SIG-M5 (cell line): ENCODE results near the gene CLSTN2.

Source experiments
- DNase-seq: peaks from one replicate; lab custom pipeline; 2025; lab: John Stamatoyannopoulos, UW

CLSTN2 gene

DNA sequence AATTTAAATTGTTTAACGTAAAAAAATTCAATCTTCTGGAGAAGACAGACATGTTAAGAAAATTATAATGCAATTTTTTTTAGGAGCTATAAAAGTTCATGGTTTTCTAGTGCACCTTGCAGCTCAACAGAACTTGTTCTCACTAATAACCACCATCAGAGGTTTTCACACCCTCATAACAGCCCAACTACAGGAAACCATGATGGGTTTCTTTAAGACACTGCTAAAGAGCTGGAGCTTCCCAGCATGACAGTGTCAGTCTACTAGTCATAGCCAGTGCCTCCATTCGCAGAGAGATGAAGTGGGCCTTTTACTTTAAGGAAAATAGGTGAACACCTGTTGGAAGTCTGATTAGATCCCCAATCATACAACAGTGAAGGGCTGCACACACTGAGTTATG, 518.8 kb downstream of the CLSTN2 start:
- DNase-seq = no peak

DNA sequence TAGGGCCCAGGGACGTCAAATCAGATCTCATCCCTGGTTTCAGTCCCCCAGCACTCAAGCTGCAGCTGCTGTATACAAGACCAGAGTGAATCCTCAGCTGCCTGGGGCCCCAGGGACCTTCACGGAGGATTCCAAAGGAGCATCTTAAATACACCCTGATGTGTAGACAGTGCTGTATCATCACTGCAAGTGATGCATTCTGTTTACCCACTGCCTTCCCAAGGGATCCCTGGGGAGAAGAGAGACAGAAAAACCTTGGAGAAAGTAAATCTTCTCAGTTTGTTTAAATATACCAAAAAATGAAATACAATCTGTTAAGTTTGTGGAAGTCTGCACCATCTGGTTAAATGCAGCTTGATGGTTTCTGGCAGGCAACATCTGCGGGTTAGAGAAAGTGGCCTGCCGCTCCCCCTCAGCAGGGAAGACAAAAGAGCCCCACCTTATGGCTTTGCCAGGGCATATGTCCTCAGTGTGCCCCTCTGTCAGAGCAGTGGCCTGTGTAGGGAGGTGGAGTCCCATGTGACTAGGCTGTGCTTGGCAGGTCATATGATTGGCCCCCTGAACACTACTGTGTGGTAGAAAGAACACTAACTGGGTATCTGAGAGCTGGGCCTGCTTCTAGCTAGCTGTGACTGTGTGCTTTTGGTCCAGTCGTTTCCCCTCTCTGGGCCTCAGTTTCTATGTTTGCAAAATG, 520.7 kb downstream of the CLSTN2 start:
- DNase-seq = no peak

DNA sequence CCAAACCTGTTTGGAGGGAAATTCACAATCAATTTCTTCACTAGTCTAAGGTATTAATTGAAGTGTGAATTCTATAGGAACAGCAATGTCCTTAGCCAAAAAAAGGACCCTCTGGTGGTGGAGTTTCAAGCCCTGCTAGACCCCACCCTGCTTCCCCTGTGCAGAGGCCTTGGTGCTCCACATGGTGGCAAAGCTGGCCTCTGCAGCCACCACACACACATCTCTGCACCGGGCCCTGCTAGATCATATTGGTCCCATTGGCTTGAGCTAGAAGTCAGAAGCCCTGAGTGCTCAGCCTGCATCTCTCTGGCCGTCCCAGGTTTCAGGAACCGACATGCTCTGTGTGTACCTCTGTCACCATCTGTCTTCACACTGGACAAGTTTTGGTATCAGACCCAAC, 522.0 kb downstream of the CLSTN2 start:
- no peak for DNase-seq

DNA sequence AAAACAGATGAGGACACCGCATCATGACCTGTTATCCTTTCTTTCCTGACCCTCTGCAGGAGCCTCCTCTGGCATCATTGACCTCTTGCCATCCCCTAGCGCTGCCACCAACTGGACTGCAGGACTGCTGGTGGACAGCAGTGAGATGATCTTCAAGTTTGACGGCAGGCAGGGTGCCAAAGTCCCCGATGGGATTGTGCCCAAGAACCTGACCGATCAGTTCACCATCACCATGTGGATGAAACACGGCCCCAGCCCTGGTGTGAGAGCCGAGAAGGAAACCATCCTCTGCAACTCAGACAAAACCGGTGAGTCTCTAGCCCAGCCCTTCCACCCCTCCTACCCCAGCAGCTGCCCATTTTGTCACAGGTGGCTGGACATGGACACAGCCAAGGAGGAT, 524.5 kb downstream of the CLSTN2 start:
- DNase-seq = no peak

DNA sequence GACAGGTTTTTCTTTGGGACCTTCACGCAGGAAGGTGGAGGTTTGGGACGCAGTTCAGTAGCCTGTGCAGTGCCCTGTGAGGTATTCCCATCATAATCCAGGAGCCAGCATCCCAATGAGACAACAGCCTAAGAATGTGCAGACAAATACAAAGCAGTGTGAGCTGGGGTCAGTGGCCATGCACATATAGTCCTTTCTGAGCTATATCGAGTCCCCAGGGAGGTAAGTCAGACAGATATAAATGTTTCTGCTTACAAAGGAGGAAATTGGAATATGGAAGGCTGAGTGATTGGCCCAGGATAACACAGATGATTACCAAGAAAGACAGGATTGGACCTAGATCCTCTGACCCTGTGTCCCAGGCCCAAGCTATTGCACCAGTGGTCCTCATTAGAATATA, 526.3 kb downstream of the CLSTN2 start:
- no peak for DNase-seq

DNA sequence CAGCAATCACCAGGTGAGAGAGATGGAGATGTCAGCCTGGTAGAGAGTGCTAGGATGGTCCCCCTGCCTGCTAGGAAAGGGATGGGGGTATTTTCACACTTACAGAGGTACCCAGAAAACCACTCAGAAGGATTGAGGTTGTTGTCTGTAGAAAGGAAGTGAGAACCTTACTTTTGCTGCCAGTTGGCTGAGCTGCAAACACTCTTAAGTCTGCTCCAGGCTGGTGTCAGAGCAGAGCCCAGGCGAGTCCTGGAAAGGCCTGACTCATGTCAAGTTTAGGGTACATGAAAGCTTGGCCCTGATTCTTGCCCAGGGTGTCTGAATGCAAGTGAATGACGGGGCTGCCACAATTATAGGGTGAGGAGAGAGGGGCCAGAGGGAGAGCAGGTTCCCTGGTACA, 528.4 kb downstream of the CLSTN2 start:
- DNase-seq = no peak

DNA sequence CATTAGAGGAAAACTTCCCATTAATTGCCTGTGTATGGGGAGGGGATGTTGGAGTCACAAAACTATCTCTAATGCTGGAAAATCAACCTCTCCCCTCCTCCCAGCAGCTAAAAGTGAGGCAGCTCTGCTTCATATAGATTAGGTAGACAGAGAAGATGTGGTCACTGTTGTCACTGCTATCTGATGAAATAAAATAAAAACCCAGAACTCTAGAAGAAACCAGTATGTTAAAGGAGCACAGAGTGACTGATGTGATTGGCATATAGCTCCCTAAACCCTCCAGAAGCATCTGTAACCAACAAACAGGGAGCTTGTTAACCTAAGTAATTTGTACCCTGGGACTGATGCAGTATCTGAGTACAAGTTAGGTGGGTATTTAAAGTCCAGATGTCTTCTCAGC, 531.0 kb downstream of the CLSTN2 start:
- DNase-seq = no peak

DNA sequence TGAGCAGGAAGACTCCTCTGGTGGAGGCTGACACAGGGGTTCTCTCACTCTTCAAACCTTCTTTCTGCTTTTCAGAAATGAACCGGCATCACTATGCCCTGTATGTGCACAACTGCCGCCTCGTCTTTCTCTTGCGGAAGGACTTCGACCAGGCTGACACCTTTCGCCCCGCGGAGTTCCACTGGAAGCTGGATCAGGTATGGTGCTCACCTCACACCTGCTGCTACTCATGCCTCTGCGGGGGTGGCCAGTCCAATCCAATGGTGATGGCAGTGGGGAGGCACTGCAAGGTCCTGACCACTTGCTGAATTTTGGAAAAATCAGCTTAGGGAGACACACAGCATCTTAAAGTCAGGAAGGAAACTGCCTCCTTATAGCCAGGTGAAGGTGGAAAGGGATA, 531.5 kb downstream of the CLSTN2 start:
- no peak for DNase-seq

DNA sequence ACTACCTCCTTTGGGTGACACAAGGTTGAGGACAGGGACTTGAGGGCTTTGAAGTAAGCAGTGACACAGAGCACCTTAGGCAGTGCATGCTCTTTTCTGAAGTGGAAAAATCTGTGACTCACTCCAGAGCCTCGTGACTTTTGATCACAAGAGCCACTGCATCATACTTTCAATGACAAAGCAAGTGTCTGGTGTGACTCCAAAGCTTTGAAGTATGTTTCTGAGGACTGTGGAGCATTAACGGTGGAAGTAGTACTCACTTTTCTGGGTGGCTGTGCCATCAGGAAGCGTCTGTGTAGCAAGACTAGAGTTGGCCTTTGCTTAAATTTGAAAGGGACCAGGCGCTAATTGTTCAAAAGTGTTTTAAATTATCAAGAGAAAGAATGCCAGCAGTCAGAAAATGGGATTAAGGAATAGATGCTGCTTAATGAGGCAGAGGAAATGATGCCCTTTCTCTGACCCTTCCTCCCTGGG, 532.2 kb downstream of the CLSTN2 start:
- DNase-seq = no peak

DNA sequence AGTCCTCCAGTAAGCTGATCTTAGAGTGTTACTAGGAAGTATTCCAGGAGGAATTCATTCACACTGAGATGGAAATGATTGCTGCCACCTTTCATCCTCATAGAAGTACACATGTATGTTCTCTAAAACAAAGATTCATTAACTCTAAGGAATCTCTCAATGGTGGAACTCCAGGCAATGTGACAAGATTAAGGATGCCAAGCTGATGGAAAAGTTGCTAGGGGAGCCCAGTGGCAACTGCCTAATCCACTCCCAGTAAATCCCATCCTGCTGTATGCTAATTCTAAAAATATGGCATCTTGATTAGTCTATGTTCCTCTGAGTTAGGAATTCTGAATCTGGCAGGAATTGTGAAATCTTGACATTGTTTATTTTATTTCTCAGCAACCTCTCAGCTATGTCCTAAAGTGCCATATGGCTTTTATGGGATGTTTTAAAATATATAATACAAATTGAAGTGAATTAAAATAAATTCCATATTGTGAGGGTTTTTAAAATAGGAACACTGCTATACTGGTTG, 532.9 kb downstream of the CLSTN2 start:
- DNase-seq = no peak

DNA sequence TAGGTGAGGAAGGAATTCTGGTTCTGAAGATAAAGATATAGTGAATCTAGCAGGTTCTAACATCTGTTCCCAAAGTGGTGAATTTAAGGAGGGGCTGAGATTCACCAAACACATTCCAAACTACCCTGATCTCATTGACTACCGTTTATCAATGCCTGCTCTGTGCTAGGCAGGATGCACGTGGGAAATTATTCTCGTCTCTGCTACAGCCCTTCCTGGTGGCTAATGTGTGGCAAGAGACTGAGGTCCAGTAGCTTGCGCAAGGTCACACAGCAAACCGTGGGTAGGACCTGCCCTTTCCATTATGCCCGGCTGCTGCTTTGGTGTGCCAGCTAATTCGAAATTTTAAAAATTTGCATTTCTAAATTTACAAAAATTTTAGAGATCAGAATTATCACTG, 533.4 kb downstream of the CLSTN2 start:
- DNase-seq = no peak

DNA sequence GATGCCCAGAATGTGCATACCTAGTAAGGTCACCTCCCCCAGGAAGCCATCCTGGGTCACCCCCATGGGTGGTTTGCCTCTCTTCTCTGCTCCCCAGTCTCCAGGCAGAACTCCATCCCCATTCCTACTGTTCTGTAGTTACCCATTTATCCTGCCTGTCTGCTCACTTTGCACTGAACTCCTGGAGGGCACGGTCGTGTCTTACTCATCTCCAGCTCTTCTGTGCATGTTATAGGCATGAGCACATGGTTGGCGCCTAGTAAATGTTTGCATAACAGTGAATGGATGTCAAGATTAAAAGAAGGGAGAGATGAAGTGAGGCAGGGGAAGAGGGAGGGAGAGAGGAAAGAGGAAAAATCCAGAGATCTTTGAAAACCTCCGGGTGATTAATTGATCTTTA, 534.5 kb downstream of the CLSTN2 start:
- DNase-seq = no peak

DNA sequence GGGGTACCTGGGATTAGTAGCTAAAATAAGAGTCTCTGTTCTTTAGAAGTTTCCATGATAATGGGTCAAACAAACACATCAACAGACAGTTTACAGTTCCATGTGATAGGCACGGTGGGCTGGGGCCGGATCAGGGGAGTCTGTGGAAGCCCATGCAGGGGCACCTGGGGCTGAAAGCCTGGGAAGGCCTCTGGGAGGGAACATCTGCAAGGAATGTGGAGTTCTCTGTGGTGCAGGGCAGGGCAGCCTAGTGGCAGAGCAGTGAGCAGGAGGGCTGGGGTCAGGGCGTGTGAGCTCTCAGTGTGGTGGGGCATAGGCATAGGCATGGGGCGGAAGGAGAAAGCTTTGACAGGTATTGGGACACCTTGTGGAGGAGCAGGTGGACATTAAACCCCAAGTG, 535.2 kb downstream of the CLSTN2 start:
- DNase-seq = no peak

DNA sequence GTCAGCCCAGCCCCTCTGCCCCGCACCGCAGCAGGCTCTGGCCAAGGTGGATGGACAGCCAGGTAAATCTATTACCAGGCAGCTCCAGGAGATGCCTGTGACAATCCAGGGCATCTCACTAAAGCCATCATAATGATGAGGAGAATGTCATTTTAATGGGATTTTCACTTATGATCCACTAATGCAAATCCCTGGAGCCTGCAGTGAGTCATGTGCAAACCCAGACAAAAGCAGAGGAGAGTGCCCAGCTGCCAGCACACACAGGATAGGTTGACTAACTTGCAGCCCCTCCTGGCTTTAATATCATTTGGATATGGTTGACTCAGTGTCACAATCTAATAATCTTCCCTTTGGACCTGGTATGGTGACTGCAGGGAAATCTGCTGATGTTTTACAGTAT, 536.0 kb downstream of the CLSTN2 start:
- no peak for DNase-seq

DNA sequence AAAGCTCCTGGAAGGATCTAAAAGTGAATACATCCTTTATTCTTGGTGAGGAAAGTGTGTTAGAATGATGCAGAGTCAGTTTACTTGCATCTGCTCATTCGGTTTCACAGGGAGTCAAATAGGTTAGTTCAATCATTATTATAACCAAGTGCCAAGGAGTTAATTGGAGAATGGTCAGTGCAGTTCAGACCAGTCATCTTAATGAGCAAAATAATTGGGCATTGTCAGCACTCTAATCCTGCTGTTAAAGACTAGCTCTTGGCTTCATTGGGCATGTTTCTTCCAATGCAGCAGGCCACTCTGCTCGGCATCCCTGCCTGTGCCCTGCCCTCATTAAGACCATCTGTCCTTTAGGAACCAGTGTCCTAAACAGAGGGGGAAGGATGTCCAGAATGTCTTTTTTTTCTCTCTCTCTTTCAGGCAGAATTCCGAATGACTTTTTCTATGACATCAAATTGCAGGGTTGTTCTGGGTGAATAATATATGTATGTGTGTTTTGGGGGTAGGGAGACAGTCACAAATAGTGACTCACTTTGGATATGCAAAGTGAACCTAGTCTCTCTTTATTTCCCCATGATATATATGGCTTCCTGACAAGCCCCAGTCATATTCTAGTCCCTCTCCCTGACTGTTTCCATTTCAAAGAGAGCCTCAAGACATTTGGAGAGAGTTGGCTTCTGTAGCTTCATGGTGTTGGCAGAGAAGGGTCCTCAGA, 537.5 kb downstream of the CLSTN2 start:
- no peak for DNase-seq

DNA sequence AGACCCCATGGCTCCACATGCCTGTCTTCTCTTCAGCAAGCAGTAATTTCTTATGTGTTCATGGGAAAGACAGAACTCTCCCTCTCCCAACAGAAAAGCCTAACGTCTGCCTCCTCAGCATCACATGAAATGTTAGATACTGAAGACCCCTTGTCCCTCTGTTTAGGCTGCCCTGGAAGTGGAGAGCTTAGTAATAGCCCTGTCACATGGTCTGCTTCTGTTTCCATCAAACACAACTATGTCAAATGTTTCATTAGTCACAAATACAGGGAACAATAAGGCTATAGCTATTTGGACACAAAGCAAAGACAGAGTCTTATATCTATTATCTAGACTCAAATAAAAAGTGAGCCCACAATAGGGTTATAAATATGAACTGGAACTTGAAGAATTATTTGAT, 552.6 kb downstream of the CLSTN2 start:
- DNase-seq = no peak

DNA sequence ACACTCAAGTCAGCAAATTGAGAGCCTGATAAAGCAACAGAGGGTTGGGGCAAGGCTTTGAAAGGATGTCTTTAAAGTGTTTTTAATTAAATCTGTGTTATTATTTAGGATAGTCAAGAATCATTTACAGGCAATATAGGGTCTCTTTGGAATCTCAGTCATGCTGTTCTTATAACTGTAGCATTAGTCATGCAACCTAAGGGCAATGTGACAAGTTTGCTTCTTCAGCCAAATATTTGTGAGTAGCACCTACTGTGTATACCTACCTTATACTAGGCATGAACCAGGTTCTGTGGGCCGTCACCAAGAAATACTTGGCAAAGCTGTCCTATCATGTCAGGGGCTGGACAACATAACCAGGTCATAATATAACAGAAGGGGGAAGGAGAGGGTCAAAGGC, 558.3 kb downstream of the CLSTN2 start:
- DNase-seq = no peak

DNA sequence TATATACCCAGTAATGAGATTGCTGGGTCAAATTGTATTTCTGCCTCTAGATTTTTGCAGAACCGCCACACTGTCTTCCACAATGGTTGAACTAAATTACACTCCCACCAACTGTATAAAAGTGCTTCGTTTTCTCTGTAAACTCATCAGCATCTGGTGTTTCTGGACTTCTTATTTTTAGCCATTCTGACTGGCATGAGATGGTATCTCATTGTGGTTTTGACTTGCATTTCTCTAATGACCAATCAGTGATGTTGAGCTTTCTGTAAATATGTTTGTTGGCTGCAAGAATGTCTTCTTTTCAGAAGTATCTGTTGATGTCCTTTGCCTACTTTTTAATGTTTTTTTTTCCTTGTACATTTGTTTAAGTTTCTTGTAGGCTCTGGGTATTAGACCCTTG, 560.0 kb downstream of the CLSTN2 start:
- no peak for DNase-seq

DNA sequence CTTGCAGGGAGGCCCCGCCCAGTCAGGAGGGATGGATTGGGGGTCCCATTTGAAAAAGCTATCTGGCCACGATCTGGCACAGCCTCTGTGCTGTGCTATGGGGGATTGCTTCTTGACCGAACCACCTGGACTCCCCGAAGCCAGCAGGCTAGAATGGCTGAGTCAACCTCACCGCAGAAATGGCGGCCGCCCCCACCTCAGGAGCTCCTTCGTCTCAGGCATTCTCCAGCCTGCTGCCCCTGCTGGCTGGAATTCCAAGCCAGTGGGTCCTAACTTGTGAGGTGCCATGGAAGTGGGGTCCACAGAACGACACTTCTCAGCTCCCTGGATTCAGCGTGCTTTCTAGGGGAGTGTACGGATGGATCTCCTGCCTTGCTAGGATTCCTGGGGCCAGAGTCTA, 562.3 kb downstream of the CLSTN2 start:
- DNase-seq = no peak

DNA sequence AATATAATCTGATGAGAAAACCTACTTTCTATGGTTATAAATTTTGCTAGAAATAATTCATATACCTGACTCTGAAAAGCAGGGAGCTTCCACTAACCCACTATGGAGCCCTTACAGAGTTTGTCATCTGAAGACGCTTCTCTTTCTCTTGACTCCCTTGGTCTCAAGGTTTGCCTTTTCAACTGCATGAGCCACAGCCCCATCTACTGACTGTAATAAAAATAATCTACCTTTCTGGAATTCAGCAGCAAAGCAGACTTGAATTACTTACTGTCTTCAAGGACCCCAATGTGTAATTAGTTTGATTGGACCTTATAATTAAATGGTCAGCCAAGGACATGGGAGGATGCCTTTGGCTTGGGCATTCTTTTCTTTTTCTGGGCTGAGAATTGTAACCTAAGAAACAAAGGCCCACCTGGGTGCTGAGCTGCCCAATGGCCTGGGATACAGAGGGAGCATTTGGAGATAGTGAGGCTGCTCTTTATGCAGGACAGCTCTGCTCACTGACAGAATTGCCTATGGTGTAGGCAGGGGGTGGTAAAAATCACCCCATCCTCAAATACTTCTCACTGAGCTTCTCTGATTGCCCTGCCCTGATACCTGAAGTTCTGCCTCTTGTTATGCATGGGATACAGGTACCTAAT, 564.3 kb downstream of the CLSTN2 start:
- DNase-seq = no peak

DNA sequence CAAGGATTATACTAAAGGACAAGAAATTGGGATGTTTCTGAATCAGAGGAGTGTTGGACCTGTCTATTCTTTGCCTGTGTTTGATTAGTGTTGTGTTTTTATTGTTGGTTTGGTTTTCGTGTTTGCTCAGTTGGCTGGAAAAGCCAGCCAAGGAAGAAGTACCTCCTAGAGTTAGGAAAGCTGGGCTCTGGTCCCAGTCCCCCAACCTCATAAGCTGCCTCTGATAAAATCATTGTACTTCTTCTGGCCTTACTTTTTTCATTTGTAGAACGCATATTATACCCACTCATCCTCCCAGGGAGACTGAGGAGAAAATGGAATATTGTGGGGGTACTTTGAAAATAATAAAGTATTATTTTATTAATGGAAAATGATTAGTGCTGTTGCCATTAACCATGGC, 565.5 kb downstream of the CLSTN2 start:
- DNase-seq = no peak

DNA sequence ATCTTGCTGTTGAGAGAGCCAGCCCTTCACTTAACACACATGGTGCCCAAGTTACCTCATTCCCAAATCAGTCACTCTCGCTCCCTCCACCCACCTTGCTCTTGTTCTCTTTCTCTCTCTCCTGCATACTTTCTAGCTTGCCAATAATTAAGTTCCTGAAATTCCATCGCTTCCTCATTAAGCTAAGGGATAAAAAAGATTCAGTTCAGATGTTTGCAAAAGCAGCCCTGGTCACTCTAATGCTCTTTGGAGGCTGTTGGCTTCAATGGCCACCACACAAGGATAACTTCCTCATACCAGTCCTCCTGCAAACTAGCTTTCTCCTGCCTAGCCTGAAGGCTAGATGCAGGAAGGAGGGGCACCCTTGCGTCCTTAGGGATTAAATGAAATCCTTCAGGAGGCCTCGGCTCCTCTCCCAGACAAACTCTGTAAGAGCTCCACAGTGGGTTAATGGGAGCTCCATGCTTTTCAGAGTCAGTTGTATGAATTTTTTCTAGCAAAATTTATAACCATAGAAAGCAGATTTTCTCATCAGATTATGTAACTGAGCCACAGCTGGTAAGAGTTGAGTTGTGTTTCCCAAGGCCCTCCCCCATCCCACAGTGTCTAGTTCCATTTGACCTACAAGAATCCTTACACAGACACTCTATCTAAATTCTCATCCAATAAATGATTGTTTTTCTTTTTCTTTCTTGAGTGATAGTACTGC, 566.2 kb downstream of the CLSTN2 start:
- no peak for DNase-seq
